GM23338 (cell line): ENCODE measurements around the gene MAP3K5. TPM values are rescaled to one million over a fixed set of nuclear protein-coding genes. Genes with fewer than 3 reads are reported as not detected.

Experiments
- ATAC-seq: fragments of 200-7000 bp; cut with Tn5 transposase; 3 replicates; pipeline ENCODE4 v1.9.1; 2020
- DNase-seq: peaks from one replicate; pipeline ENCODE4 v3.0.0-alpha.2; 2015; ENCODE audit warnings: low spot score
- H2AFZ ChIP-seq: fragments of 200-600 bp; sonication (generic); 2 replicates; pipeline ENCODE4 v1.8.0; 2016; ENCODE audit warnings: antibody characterized with exemption, mild to moderate bottlenecking, moderate library complexity
- H3F3A ChIP-seq: fragments of 200-600 bp; sonication (generic); replicated peaks from 2 replicates; pipeline ENCODE4 v1.8.0; 2017; ENCODE audit warnings: antibody characterized with exemption, mixed run types, low read depth
- H3K27ac ChIP-seq: fragments of 200-600 bp; sonication (generic); 2 replicates; pipeline ENCODE4 v1.6.1; 2016; ENCODE audit warnings: low read depth
- H3K27me3 ChIP-seq: fragments of 200-600 bp; sonication (generic); 2 replicates; pipeline ENCODE4 v1.8.0; 2016; ENCODE audit warnings: mild to moderate bottlenecking, mixed run types, moderate library complexity; ENCODE audit not compliant: insufficient read depth
- H3K36me3 ChIP-seq: fragments of 200-600 bp; sonication (generic); 2 replicates; pipeline ENCODE4 v1.8.0; 2016; ENCODE audit warnings: mild to moderate bottlenecking; ENCODE audit not compliant: insufficient read depth
- H3K4me1 ChIP-seq: fragments of 200-600 bp; sonication (generic); 2 replicates; pipeline ENCODE4 v1.8.0; 2016; ENCODE audit warnings: mild to moderate bottlenecking, moderate library complexity; ENCODE audit not compliant: insufficient read depth
- H3K4me2 ChIP-seq: fragments of 200-600 bp; sonication (generic); 2 replicates; pipeline ENCODE4 v1.7.1; 2017; ENCODE audit warnings: mixed run types
- H3K4me3 ChIP-seq: fragments of 200-600 bp; sonication (generic); 2 replicates; pipeline ENCODE4 v1.6.1; 2016; ENCODE audit warnings: mixed run types
- H3K79me2 ChIP-seq: fragments of 200-600 bp; sonication (generic); replicated peaks from 2 replicates; pipeline ENCODE4 v1.8.0; 2017; ENCODE audit warnings: mild to moderate bottlenecking; ENCODE audit not compliant: insufficient read depth
- H3K9me2 ChIP-seq: fragments of 200-600 bp; sonication (generic); 2 replicates; pipeline ENCODE4 v1.8.0; 2017; ENCODE audit not compliant: insufficient read depth
- H4K20me1 ChIP-seq: fragments of 200-600 bp; sonication (generic); replicated peaks from 2 replicates; pipeline ENCODE4 v1.8.0; 2017; ENCODE audit warnings: mild to moderate bottlenecking; ENCODE audit not compliant: insufficient read depth
- H3K27ac Mint-ChIP-seq: 2 replicates; pipeline ENCODE4 v1.8.0; 2020; ENCODE audit warnings: inconsistent platforms, mild to moderate bottlenecking, moderate library complexity, mixed read lengths
- H3K27me3 Mint-ChIP-seq: 3 replicates; pipeline ENCODE4 v1.8.0; 2022; ENCODE audit warnings: low read depth, mild to moderate bottlenecking, moderate library complexity, mixed read lengths, inconsistent platforms; ENCODE audit not compliant: insufficient read depth, poor library complexity
- H3K36me3 Mint-ChIP-seq: 3 replicates; pipeline ENCODE4 v1.8.0; 2021; ENCODE audit warnings: low read depth, mild to moderate bottlenecking, inconsistent platforms, moderate library complexity, mixed read lengths
- H3K4me1 Mint-ChIP-seq: 3 replicates; pipeline ENCODE4 v1.8.0; 2020; ENCODE audit warnings: mild to moderate bottlenecking, inconsistent platforms, mixed read lengths
- H3K4me3 Mint-ChIP-seq: 3 replicates; pipeline ENCODE4 v1.8.0; 2021; ENCODE audit warnings: moderate library complexity, mild to moderate bottlenecking, inconsistent platforms, mixed read lengths
- H3K9me3 Mint-ChIP-seq: 3 replicates; pipeline ENCODE4 v1.8.0; 2020; ENCODE audit warnings: moderate library complexity, mild to moderate bottlenecking, inconsistent platforms, mixed read lengths
- CREB1 ChIP-seq: fragments of 250-450 bp; sonication (Bioruptor Pico); IDR thresholded peaks from 2 replicates; pipeline ENCODE4 v1.5.0; 2020; ENCODE audit warnings: low read depth, mild to moderate bottlenecking, moderate library complexity
- CTCF ChIP-seq, 2 experiments: fragments of 200-600 bp in 1 of 2; sonication (generic) in 1 of 2; conservative IDR thresholded peaks; 2 replicates each; pipeline versions ENCODE4 v1.5.1 to v1.6.1; 2016 to 2017; ENCODE audit warnings: antibody characterized with exemption in 2 of 2, low read depth in 2 of 2, mild to moderate bottlenecking in 2 of 2, moderate library complexity in 1 of 2
- ETS1 ChIP-seq: IDR thresholded peaks from 2 replicates; pipeline ENCODE4 v1.6.1; 2016; ENCODE audit warnings: antibody characterized with exemption
- EZH2 ChIP-seq: fragments of 200-600 bp; sonication (generic); IDR thresholded peaks from one replicate; pipeline ENCODE4 v1.8.0; 2017; ENCODE audit warnings: antibody characterized with exemption, mild to moderate bottlenecking, low read depth; ENCODE audit not compliant: unreplicated experiment
- EZH2phosphoT487 ChIP-seq: fragments of 200-600 bp; sonication (generic); IDR thresholded peaks from one replicate; pipeline ENCODE4 v1.8.1; 2018; ENCODE audit warnings: antibody characterized with exemption; ENCODE audit not compliant: unreplicated experiment
- JUNB ChIP-seq: IDR thresholded peaks from one replicate; pipeline ENCODE4 v1.6.1; 2016; ENCODE audit warnings: antibody characterized with exemption; ENCODE audit not compliant: unreplicated experiment
- NANOG ChIP-seq: IDR thresholded peaks from 2 replicates; pipeline ENCODE4 v1.6.1; 2016; ENCODE audit warnings: antibody characterized with exemption, borderline replicate concordance
- POLR2AphosphoS5 ChIP-seq: IDR thresholded peaks from 2 replicates; pipeline ENCODE4 v1.6.1; 2016; ENCODE audit warnings: antibody characterized with exemption, low read depth
- REST ChIP-seq: IDR thresholded peaks from one replicate; pipeline ENCODE4 v1.6.1; 2018; ENCODE audit warnings: antibody characterized with exemption; ENCODE audit not compliant: unreplicated experiment
- STAT1 ChIP-seq: IDR thresholded peaks from one replicate; pipeline ENCODE4 v1.6.1; 2016; ENCODE audit warnings: antibody characterized with exemption; ENCODE audit not compliant: unreplicated experiment
- ZNF114 ChIP-seq: fragments of 250-450 bp; sonication (Bioruptor Pico); IDR thresholded peaks from 2 replicates; pipeline ENCODE4 v1.5.0; 2020; ENCODE audit warnings: mild to moderate bottlenecking, moderate library complexity
- ZNF331 ChIP-seq: fragments of 250-450 bp; sonication (Bioruptor Pico); IDR thresholded peaks from 2 replicates; pipeline ENCODE4 v1.5.0; 2020; ENCODE audit warnings: low read depth, mild to moderate bottlenecking, moderate library complexity
- ZNF462 ChIP-seq: fragments of 250-450 bp; sonication (Bioruptor Pico); IDR thresholded peaks from 2 replicates; pipeline ENCODE4 v1.5.0; 2020; ENCODE audit warnings: mild to moderate bottlenecking, moderate library complexity
- polyA plus RNA-seq: library from polyadenylated mRNA; unstranded; fragments of >200 nt; fragmentation: Nextera tagmentation; extraction: Ambion mirVana; gene quantifications from 2 replicates; pipeline ENCODE4 v1.2.1, GENCODE V29; 2016
- total RNA-seq: library from RNA; depleted of rRNA; stranded (reverse); fragments of >200 nt; shearing (Covaris generic); gene quantifications from 2 replicates; pipeline ENCODE4 v1.2.3, GENCODE V29; 2014

Gene MAP3K5
- total and polyA plus RNA-seq, 2 experiments from 2014 or later, result 0.76 to 2.8 TPM

- TF ChIP-seq REST (no peak), ZNF114 (CRISPR knock-in tag) (no peak), ZNF462 (CRISPR knock-in tag) (no peak), NANOG (no peak), CREB1 (CRISPR knock-in tag) (no peak), EZH2phosphoT487 (no peak), CTCF (conservative IDR thresholded peaks at IDR 0.05; ENCODE audit: low read depth in 2 of 2) (no peak), ETS1 (no peak), STAT1 (no peak), EZH2 (no peak), POLR2AphosphoS5 (no peak), ZNF331 (CRISPR knock-in tag) (no peak), JUNB (no peak)
- Histone ChIP-seq H3K36me3 (no peaks in the 10 kb centered on the region), H3K27me3 (no peaks in the 10 kb centered on the region), H3K79me2 (peaks cover 93% of the 10 kb centered on the region), H3K4me2 (no peak overlapping the region), H4K20me1 (no peaks in the 10 kb centered on the region; the same call in 1 of the 2 replicates), H3K27ac (no peak overlapping the region), H3K9me2 (no peaks in the 10 kb centered on the region), H2AFZ (no peak overlapping the region), H3K4me3 (no peak overlapping the region), H3F3A (no peaks in the 10 kb centered on the region), H3K4me1 (peaks cover 26% of the 10 kb centered on the region; the same call in 1 of the 2 replicates)
- peaks cover 33% of the 10 kb centered on the region for H3K4me1 Mint-ChIP-seq
- peaks cover 28% of the 10 kb centered on the region for H3K36me3 Mint-ChIP-seq
- H3K27me3 Mint-ChIP-seq, result no peaks in the 10 kb centered on the region
- DNase-seq, result no peak
- H3K9me3 Mint-ChIP-seq, result no peaks in the 10 kb centered on the region
- 0 out of 2 replicates have a peak overlapping the region, but pooled peaks have one; percentile 22 for H3K27ac Mint-ChIP-seq
- no peak overlapping the region for H3K4me3 Mint-ChIP-seq
- no peak for ATAC-seq
Measured at GRCh38 chr6:136514591-136514990, 277.7 kb downstream of the MAP3K5 start.
